ENCODE measurements around the gene PIGV.
A peak's percentile ranks its signal among the peaks of the same experiment; 100 is the strongest.

Gene PIGV

DNA sequence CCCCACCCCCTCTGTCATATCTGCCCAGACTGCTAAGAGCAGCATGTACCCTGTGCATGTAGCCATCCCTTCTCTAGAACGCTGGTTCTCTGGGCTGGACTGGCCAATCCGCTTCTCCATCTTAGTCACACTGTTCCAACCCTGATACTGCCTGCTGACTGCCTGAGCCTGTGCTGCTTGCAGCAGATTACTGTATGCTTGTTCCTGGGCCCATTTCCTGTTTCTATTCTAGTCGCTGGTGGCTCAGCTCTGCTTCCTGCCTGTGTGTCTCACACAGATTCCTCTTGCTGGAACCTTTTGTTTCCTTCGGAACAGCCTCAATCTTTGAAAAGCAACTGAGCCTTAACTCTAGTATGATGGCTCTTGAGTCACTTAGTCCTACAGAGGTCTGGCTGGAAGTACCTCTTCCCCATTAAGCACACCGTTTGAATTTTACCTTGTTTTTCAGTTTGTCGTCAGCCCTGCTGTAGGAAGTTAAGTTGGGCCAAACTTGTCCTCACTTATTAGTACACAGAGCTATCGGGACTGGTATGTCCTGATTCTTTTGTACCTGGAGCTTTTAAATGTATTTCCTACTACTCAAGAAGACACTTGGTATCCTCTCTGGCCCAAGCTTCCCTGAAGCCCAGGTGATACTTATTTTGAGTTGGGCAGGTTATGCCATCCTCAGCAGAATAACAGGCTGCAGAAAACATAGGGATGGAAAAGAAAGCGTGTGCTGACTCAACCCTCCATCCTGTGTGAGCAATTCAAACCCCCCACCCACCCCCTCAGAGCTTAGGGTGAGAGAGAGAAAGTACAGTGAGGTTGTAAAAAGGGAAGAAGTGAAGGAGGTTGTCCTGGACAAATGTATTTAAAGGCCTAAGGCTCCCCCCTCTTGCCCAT is 43.4 kb upstream of the PIGV start:
- DNase-seq (ENCODE audit: extremely low read depth, insufficient read length) = peak; percentile 74
- TF ChIP-seq CTCF (IDR thresholded peaks at IDR 0.05; ENCODE audit: insufficient read depth, low read length, poor library complexity, severe bottlenecking) = no peak
- Histone ChIP-seq H3K27me3 (replicated peaks; ENCODE audit: control insufficient read depth, insufficient read depth, low read length) (no peaks in the 10 kb centered on the region), H3K4me3 (replicated peaks; ENCODE audit: low read depth, low read length) (peak overlapping the region; percentile 8), H3K36me3 (ENCODE audit: control insufficient read depth, insufficient read depth, low read length) (peaks cover 12% of the 10 kb centered on the region)

DNA sequence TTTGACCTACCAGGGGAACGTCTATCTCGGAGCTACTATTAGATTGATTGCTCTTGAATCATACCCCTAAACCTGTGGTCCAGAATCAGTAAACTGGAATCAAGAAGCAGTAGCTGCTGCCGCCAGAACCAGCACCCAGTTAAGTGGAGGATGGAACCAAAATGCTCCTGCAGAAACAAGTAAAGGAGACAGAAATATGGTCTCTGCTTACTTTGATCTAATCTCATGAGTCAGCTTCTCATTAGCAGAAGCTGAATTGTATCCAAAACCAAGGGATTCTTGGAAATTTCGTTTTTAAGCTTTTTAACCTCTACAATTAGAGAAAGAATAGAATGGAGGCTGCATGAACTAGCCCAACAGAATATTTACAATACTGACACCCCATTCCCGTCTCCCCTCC is 42.6 kb upstream of the PIGV start:
- Histone ChIP-seq H3K36me3 (ENCODE audit: control insufficient read depth, insufficient read depth, low read length) (peaks cover 20% of the 10 kb centered on the region), H3K4me3 (replicated peaks; ENCODE audit: low read depth, low read length) (no peak overlapping the region), H3K27me3 (replicated peaks; ENCODE audit: control insufficient read depth, insufficient read depth, low read length) (no peaks in the 10 kb centered on the region)
- no peak for DNase-seq (ENCODE audit: extremely low read depth, insufficient read length)
- TF ChIP-seq CTCF (IDR thresholded peaks at IDR 0.05; ENCODE audit: insufficient read depth, low read length, poor library complexity, severe bottlenecking) = no peak

- Histone ChIP-seq H3K27me3 (replicated peaks; ENCODE audit: control insufficient read depth, insufficient read depth, low read length) (no peaks in the 10 kb centered on the region), H3K36me3 (ENCODE audit: control insufficient read depth, insufficient read depth, low read length) (peaks cover 21% of the 10 kb centered on the region), H3K4me3 (replicated peaks; ENCODE audit: low read depth, low read length) (no peak overlapping the region)
- DNase-seq (ENCODE audit: extremely low read depth, insufficient read length) = no peak
- TF ChIP-seq CTCF (IDR thresholded peaks at IDR 0.05; ENCODE audit: insufficient read depth, low read length, poor library complexity, severe bottlenecking) = no peak
Observed at GRCh38 chr1:26747048-26747447, 40.7 kb upstream of the PIGV start.

DNA sequence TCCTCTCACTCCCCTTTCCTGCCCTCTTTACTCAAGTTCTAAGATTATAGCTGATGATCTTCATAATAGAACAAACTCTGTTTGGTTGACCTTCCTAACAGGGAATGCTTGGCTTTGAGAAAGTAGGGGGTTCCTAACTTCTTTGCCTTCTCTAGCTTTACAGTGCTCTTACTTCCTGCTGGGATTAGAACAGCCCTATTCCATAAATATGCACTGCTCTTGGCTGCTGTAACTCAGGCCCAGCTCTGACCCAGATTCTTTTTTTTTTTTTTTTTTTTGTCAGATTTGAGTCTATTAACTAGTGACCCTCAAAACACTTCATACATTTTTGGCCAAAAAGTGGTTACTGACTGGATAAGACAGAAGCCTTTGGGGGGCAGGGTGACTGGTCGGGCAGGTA is 39.4 kb upstream of the PIGV start:
- peaks cover 23% of the 10 kb centered on the region for H3K36me3 ChIP-seq (ENCODE audit: control insufficient read depth, insufficient read depth, low read length)
- no peak overlapping the region for H3K4me3 ChIP-seq (replicated peaks; ENCODE audit: low read depth, low read length)
- no peak for TF ChIP-seq CTCF (IDR thresholded peaks at IDR 0.05; ENCODE audit: insufficient read depth, low read length, poor library complexity, severe bottlenecking)
- no peaks in the 10 kb centered on the region for H3K27me3 ChIP-seq (replicated peaks; ENCODE audit: control insufficient read depth, insufficient read depth, low read length)
- no peak for DNase-seq (ENCODE audit: extremely low read depth, insufficient read length)

GRCh38 chr1:26749458-26749857 is 38.3 kb upstream of the PIGV start:
- TF ChIP-seq CTCF (IDR thresholded peaks at IDR 0.05; ENCODE audit: insufficient read depth, low read length, poor library complexity, severe bottlenecking) = no peak
- Histone ChIP-seq H3K36me3 (ENCODE audit: control insufficient read depth, insufficient read depth, low read length) (peaks cover 23% of the 10 kb centered on the region), H3K27me3 (replicated peaks; ENCODE audit: control insufficient read depth, insufficient read depth, low read length) (no peaks in the 10 kb centered on the region)

More at GRCh38 chr1:26749458-26749857, 38.3 kb upstream of the PIGV start:
- H3K4me3 ChIP-seq (replicated peaks; ENCODE audit: low read depth, low read length) = no peak overlapping the region
- no peak for DNase-seq (ENCODE audit: extremely low read depth, insufficient read length)
